Measurements from ENCODE around the gene ANKRD53.

GRCh38 chr2:70992945-70993853 is 14.8 kb downstream of the ANKRD53 start:
- TF ChIP-seq CTCF (IDR thresholded peaks at IDR 0.05) (no peak), EP300 (IDR thresholded peaks at IDR 0.05) (no peak), POLR2AphosphoS5 (IDR thresholded peaks at IDR 0.05) (no peak), POLR2A (IDR thresholded peaks at IDR 0.05) (no peak)

Measured in upper lobe of left lung (tissue), 4 donors.